B cell (primary cell): Measurements from ENCODE around the gene NTM. TPM values are rescaled to one million over a fixed set of nuclear protein-coding genes. Genes with fewer than 3 reads are reported as not detected.

ENCODE experiments used
- ATAC-seq: fragments of 200-7000 bp; cut with Tn5 transposase; one replicate; pipeline ENCODE4 v1.10.0; 2021; ENCODE audit warnings: low read depth, mild to moderate bottlenecking, moderate number of reproducible peaks, moderate library complexity
- CTCF ChIA-PET: fragments of 350-600 bp; sonication (Branson Sonifier 250); formaldehyde crosslinking; loops from one replicate; lab custom pipeline; 2021; ENCODE audit warnings: antibody characterized with exemption, inconsistent platforms; lab: Charles Lee
- POLR2A ChIA-PET: fragments of 350-600 bp; sonication (Branson Sonifier 250); formaldehyde crosslinking; loops from one replicate; lab custom pipeline; 2021; ENCODE audit warnings: antibody characterized with exemption; lab: Charles Lee
- DNase-seq: peaks from one replicate; pipeline ENCODE4 v3.0.0; 2013
- H2AFZ ChIP-seq: 2 replicates; pipeline ENCODE4 v1.6.1; 2012; ENCODE audit warnings: mild to moderate bottlenecking, low read depth, low read length; ENCODE audit not compliant: insufficient read depth, poor library complexity, severe bottlenecking
- H3K27ac ChIP-seq, 2 donors: 1 replicate in 1 of 2; 2 replicates in 1 of 2; pipeline ENCODE4 v1.5.1; 2012 to 2013; ENCODE audit warnings: low read length in 2 of 2, mild to moderate bottlenecking in 2 of 2, moderate library complexity in 1 of 2
- H3K27me3 ChIP-seq, 4 experiments: fragments of 200-600 bp in 1 of 4; sonication (generic) in 1 of 4; replicated peaks in 1 of 4; 1 replicate in 2 of 4; 2 replicates in 2 of 4; pipeline versions ENCODE4 v1.6.1 to v1.7.0; 2013 to 2016; ENCODE audit warnings: low read length in 3 of 4, mild to moderate bottlenecking in 2 of 4, mixed read lengths in 1 of 4, moderate library complexity in 1 of 4; ENCODE audit not compliant: insufficient read depth in 4 of 4, control insufficient read depth in 3 of 4; ENCODE audit errors: control extremely low read depth in 1 of 4
- H3K36me3 ChIP-seq, 2 experiments: replicated peaks in 1 of 2; 1 replicate in 1 of 2; 2 replicates in 1 of 2; pipeline versions ENCODE4 v1.6.1 to v1.7.1; 2013; ENCODE audit warnings: low read length in 1 of 2; ENCODE audit not compliant: insufficient read depth in 2 of 2, control insufficient read depth in 1 of 2; ENCODE audit errors: control extremely low read depth in 1 of 2, extremely low read depth in 1 of 2
- H3K4me1 ChIP-seq, 2 donors: fragments of 200-600 bp in 1 of 2; sonication (generic) in 1 of 2; 1 replicate in 1 of 2; 2 replicates in 1 of 2; pipeline versions ENCODE4 v1.5.1 to v1.6.1; 2013 to 2017; ENCODE audit warnings: low read length in 2 of 2; ENCODE audit not compliant: control insufficient read depth in 2 of 2, insufficient read depth in 2 of 2
- H3K4me2 ChIP-seq: replicated peaks from 2 replicates; pipeline ENCODE3; 2012; ENCODE audit warnings: mild to moderate bottlenecking, low read depth, low read length; ENCODE audit not compliant: poor library complexity, severe bottlenecking
- H3K4me3 ChIP-seq, 5 experiments: fragments of 200-600 bp in 1 of 5; sonication (generic) in 1 of 5; 1 replicate in 3 of 5; 2 replicates in 2 of 5; pipeline versions ENCODE4 v1.5.1 to v1.7.0; 2011 to 2016; ENCODE audit warnings: low read length in 4 of 5, mild to moderate bottlenecking in 4 of 5, low read depth in 2 of 5, control low read depth in 1 of 5, moderate library complexity in 1 of 5; ENCODE audit not compliant: insufficient read depth in 1 of 5; ENCODE audit errors: control extremely low read depth in 1 of 5, extremely low read depth in 1 of 5
- H3K79me2 ChIP-seq: fragments of 200-600 bp; sonication (generic); one replicate; pipeline ENCODE4 v1.6.0; 2016; ENCODE audit warnings: low read length; ENCODE audit not compliant: control insufficient read depth, insufficient read depth
- H3K9ac ChIP-seq: fragments of 200-600 bp; sonication (generic); 2 replicates; pipeline ENCODE4 v1.6.1; 2017; ENCODE audit warnings: mild to moderate bottlenecking, low read length, moderate library complexity
- H3K9me3 ChIP-seq, 3 donors: one replicate each; pipeline versions ENCODE4 v1.6.1 to v1.7.1; 2013; ENCODE audit warnings: low read length in 2 of 3; ENCODE audit not compliant: control insufficient read depth in 2 of 3, insufficient read depth in 1 of 3; ENCODE audit errors: control extremely low read depth in 1 of 3
- H4K20me1 ChIP-seq: 2 replicates; pipeline ENCODE4 v1.6.0; 2012; ENCODE audit warnings: mild to moderate bottlenecking, low read length; ENCODE audit not compliant: insufficient read depth, control insufficient read depth, poor library complexity, severe bottlenecking
- H3K27ac Mint-ChIP-seq: one replicate; pipeline ENCODE4 v1.8.0; 2021; ENCODE audit warnings: mixed read lengths
- H3K27me3 Mint-ChIP-seq: one replicate; pipeline ENCODE4 v1.8.0; 2021; ENCODE audit warnings: mixed read lengths
- H3K4me1 Mint-ChIP-seq: one replicate; pipeline ENCODE4 v1.8.0; 2021; ENCODE audit warnings: mixed read lengths
- H3K4me3 Mint-ChIP-seq: one replicate; pipeline ENCODE4 v1.8.0; 2021; ENCODE audit warnings: mixed read lengths
- H3K9me3 Mint-ChIP-seq: one replicate; pipeline ENCODE4 v1.8.0; 2022; ENCODE audit warnings: mixed read lengths; ENCODE audit not compliant: insufficient read depth
- EZH2 ChIP-seq: IDR thresholded peaks from 2 replicates; pipeline ENCODE4 v1.6.1; 2012; ENCODE audit warnings: borderline replicate concordance, low read depth, mild to moderate bottlenecking, moderate library complexity, low read length; ENCODE audit not compliant: insufficient read depth, poor library complexity, severe bottlenecking
- WGBS: methylation state at CpG from one replicate; pipeline ENCODE4 v1.1.5; 2013; ENCODE audit warnings: missing lambda C conversion rate; ENCODE audit not compliant: insufficient coverage; 5-methylcytosine and 5-hydroxymethylcytosine counted together
- intact Hi-C: fragments of 100-400 bp; cut with micrococcal nuclease; formaldehyde crosslinking; loops from one replicate; pipeline ENCODE4 v1.10.0; 2022
- polyA plus RNA-seq: library from polyadenylated mRNA; depleted of rRNA; stranded (reverse); fragments of >200 nt; gene quantifications from 2 replicates; pipeline ENCODE4 v1.2.3, GENCODE V29; 2012
- total RNA-seq, 2 donors: library from RNA; stranded (reverse); fragments of 120-200 nt in 1 of 2; gene quantifications; 1 replicate in 1 of 2; 2 replicates in 1 of 2; pipeline versions ENCODE4 v1.2.3 to v1.2.4, GENCODE V29; 2013 to 2022
- TF ChIP-seq, protein P1 (sequence below): fragments of 200-600 bp; IDR thresholded peaks from one replicate; pipeline ENCODE4 v1.8.0; 2022; ENCODE audit warnings: antibody characterized with exemption, mild to moderate bottlenecking

NTM gene
- total and polyA plus RNA-seq, 2 donors (not counting 1 experiment from before 2014, with no cell fraction given): not detected

- CTCF ChIA-PET: no interaction called here
- POLR2A ChIA-PET: no interaction called here
- H3K9ac ChIP-seq: no peak overlapping the region
- peaks cover 3% of the 10 kb centered on the region for H3K4me1 Mint-ChIP-seq
- peaks cover 0 to 13% (median 0%) of the 10 kb centered on the region in 3 donors for H3K9me3 ChIP-seq
- ATAC-seq (no peak), DNase-seq (no peak)
- no peaks in the 10 kb centered on the region for H3K79me2 ChIP-seq
- no peak overlapping the region for H3K4me2 ChIP-seq
- no peak overlapping the region for H2AFZ ChIP-seq
- 70% methylated on average over 2 of the region's 7 CpGs for WGBS
- intact Hi-C loops: no loop called here
- H3K4me1 ChIP-seq: no peaks in the 10 kb centered on the region
- TF ChIP-seq, protein P1, sequence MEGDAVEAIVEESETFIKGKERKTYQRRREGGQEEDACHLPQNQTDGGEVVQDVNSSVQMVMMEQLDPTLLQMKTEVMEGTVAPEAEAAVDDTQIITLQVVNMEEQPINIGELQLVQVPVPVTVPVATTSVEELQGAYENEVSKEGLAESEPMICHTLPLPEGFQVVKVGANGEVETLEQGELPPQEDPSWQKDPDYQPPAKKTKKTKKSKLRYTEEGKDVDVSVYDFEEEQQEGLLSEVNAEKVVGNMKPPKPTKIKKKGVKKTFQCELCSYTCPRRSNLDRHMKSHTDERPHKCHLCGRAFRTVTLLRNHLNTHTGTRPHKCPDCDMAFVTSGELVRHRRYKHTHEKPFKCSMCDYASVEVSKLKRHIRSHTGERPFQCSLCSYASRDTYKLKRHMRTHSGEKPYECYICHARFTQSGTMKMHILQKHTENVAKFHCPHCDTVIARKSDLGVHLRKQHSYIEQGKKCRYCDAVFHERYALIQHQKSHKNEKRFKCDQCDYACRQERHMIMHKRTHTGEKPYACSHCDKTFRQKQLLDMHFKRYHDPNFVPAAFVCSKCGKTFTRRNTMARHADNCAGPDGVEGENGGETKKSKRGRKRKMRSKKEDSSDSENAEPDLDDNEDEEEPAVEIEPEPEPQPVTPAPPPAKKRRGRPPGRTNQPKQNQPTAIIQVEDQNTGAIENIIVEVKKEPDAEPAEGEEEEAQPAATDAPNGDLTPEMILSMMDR: no peak
- no peak for TF ChIP-seq EZH2
- H3K4me3 ChIP-seq: no peak overlapping the region
- H4K20me1 ChIP-seq: no peaks in the 10 kb centered on the region
- no peak overlapping the region for H3K27ac Mint-ChIP-seq
- no peaks in the 10 kb centered on the region for H3K36me3 ChIP-seq
- peaks cover 0 to 7% (median 3%) of the 10 kb centered on the region in 4 experiments for H3K27me3 ChIP-seq
- H3K9me3 Mint-ChIP-seq: no peaks in the 10 kb centered on the region
- no peak overlapping the region for H3K27ac ChIP-seq
- H3K27me3 Mint-ChIP-seq: peaks cover 11% of the 10 kb centered on the region
- H3K4me3 Mint-ChIP-seq: no peak overlapping the region
These were observed 1.3 kb downstream of the NTM start for GRCh38 chr11:131371791-131372104.

DNA sequence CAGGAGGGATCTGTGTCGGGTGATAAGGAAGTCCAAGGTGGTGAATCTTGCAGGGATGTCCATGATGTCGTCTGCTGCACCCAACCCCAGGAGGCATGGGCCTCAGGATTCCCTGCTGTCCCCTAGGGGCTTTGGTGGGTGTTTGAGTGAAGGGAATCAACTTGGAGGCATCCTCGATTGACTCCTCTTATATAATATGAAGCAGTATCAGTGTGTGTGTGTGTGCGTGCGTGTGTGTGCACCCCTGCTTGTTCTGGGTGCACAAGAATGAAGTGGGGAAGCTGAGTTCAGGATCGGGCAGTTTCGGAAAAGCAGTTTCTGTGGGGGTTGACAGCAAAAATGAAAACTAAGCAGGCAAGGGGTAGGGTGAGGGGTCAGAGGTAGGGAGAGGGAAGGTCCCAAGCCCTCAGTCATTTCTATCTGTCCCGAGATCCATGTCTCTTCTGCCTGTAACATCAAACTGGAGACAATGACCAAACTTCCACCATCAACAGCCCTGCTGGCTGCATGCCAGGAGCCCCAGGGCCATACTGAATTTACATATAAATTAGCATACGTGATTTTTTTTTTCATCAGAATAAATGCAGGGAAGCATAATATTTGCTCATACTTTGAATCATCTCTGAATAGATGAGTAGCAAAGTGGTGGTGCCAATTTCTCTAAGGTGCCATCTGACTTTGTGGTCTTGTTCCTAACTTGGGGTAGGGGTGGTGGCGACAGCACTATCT lies 2.0 kb downstream of the NTM start:
- Histone ChIP-seq H3K36me3 (no peaks in the 10 kb centered on the region), H3K27ac (no peak overlapping the region), H3K9me3 (peaks cover 0 to 13% (median 0%) of the 10 kb centered on the region in 3 donors), H2AFZ (no peak overlapping the region), H3K4me2 (no peak overlapping the region), H3K79me2 (no peaks in the 10 kb centered on the region), H3K27me3 (peaks cover 0 to 7% (median 3%) of the 10 kb centered on the region in 4 experiments), H3K9ac (no peak overlapping the region), H3K4me1 (no peaks in the 10 kb centered on the region), H4K20me1 (no peaks in the 10 kb centered on the region), H3K4me3 (no peak overlapping the region)
- ChIA-PET CTCF (no interaction called here), POLR2A (no interaction called here)
- Mint-ChIP-seq H3K4me3 (no peak overlapping the region), H3K4me1 (peaks cover 3% of the 10 kb centered on the region), H3K27me3 (peaks cover 11% of the 10 kb centered on the region), H3K27ac (no peak overlapping the region), H3K9me3 (no peaks in the 10 kb centered on the region)
- 84% methylated on average over 3 of the region's 10 CpGs for WGBS
- DNase-seq: no peak
- intact Hi-C loops: no loop called here
- ATAC-seq: no peak
- TF ChIP-seq, protein P1: no peak
- TF ChIP-seq EZH2: no peak
